Measurements from ENCODE around the gene RAC3. TPM values are rescaled to one million over a fixed set of nuclear protein-coding genes. Genes with fewer than 3 reads are reported as not detected.

The RAC3 gene
- total and polyA plus RNA-seq, 8 donors: 0.97 to 12.6 (median 2.5) TPM

GRCh38 chr17:82003411-82004381 lies 27.8 kb upstream of the RAC3 start:
- ATAC-seq (peak in 3 of 4 donors; percentile 49 to 67 (median 63)), DNase-seq (no peak), FAIRE-seq (no peak)
- Histone ChIP-seq H3K27me3 (no peaks in the 10 kb centered on the region), H3K9me3 (no peaks in the 10 kb centered on the region), H3K27ac (no peak overlapping the region), H3K4me3 (no peak overlapping the region), H3K4me1 (no peaks in the 10 kb centered on the region), H3K36me3 (no peaks in the 10 kb centered on the region)
- TF ChIP-seq CTCF (IDR thresholded peaks at IDR 0.05): no peak
- WGBS, 2 donors: 86% methylated on average over 53 of the region's 53 CpGs
- intact Hi-C loops (cut with DNase I): no loop called here

DNA sequence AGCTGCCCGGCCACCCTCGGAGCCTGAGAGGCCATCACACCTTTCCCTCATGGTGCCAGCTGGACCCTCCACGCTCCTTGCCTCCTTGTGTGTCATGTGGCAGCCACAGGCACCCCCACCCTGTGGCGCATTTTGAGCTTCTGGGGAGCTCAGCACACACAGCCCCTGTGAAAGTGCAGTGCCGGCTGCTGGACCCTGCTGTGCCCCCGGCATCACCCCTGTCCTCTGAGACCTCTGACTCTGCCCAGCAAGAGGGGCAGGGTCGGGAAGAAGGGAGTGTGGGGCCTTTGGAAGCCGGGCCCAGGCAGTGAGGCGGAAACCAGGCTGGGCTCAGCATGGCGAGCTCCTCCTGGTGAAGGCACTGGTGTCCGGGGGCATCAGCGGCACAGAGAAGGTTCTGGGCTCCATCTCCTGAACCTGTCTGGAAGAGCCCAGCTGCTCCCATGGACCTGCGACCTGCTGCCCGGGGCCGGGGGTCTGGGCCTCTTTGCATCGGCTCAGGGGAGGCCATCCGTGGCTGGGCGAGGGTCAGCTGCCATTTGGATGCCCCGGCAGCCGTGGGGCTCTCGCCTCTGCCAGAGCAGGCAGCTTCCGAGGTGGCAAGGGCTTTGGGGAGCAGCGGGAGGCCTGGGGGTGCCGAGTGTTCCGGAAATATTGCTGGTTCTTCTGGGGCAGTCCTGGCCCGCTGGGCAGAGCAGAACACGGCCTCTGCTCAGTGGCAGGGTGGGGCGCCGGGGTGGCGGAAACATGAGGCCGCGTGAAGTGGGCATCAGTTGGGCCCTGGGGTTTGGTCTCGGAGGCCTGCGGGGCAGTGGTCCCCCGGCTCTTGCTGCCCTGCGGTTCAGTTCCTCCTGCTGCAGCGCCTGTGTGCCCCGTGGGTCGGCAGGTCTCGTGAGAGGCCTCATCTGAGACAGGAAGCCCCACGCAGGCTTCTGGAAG lies 26.7 kb upstream of the RAC3 start:
- Histone ChIP-seq H3K27ac (no peak overlapping the region), H3K4me3 (no peak overlapping the region), H3K9me3 (no peaks in the 10 kb centered on the region), H3K36me3 (no peaks in the 10 kb centered on the region), H3K4me1 (no peaks in the 10 kb centered on the region), H3K27me3 (no peaks in the 10 kb centered on the region)
- DNase-seq (no peak), FAIRE-seq (no peak), ATAC-seq (no peak)
- TF ChIP-seq CTCF (IDR thresholded peaks at IDR 0.05): no peak
- intact Hi-C loops (cut with DNase I): no loop called here
- WGBS, 2 donors: 92 to 94% methylated on average over 39 to 41 of the region's 41 CpGs

DNA sequence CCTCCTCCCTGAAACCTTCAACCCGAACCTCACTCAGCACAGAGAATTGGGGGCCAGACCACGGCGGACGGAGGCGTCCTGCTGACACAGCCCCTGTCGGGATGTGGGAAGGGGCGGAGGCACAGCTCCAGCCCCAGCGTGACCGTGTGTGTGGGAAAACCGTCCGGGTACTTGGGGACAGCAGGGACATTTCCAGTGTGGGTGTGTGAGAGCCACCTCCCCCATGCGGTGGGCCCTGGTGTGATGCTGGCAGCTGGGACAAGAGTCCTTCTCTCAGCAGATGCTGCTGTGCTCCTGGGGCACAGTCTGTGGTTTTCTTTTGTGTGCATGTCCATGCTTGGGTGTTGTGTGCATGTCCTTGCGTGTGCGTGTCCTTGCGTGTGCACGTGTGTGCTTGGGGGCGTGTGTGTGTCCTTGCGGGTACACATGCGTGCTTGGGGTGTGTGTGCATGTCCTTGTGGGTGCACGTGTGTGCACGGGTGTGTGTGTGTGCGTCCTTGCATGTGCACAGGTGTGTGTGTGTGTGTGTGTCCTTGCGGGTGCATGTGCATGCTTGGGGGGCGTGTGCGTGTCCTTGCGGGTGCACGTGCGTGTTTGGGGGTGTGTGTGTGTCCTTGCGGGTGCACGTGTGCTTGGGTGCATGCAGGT lies 25.7 kb upstream of the RAC3 start:
- Histone ChIP-seq H3K27ac (no peak overlapping the region), H3K27me3 (no peaks in the 10 kb centered on the region), H3K36me3 (no peaks in the 10 kb centered on the region), H3K4me3 (no peak overlapping the region), H3K4me1 (no peaks in the 10 kb centered on the region), H3K9me3 (no peaks in the 10 kb centered on the region)
- ATAC-seq (no peak), DNase-seq (no peak), FAIRE-seq (no peak)
- 88 to 89% methylated on average over 30 of the region's 30 CpGs for WGBS, 2 donors
- no peak for TF ChIP-seq CTCF (IDR thresholded peaks at IDR 0.05)
- intact Hi-C loops (cut with DNase I): no loop called here

DNA sequence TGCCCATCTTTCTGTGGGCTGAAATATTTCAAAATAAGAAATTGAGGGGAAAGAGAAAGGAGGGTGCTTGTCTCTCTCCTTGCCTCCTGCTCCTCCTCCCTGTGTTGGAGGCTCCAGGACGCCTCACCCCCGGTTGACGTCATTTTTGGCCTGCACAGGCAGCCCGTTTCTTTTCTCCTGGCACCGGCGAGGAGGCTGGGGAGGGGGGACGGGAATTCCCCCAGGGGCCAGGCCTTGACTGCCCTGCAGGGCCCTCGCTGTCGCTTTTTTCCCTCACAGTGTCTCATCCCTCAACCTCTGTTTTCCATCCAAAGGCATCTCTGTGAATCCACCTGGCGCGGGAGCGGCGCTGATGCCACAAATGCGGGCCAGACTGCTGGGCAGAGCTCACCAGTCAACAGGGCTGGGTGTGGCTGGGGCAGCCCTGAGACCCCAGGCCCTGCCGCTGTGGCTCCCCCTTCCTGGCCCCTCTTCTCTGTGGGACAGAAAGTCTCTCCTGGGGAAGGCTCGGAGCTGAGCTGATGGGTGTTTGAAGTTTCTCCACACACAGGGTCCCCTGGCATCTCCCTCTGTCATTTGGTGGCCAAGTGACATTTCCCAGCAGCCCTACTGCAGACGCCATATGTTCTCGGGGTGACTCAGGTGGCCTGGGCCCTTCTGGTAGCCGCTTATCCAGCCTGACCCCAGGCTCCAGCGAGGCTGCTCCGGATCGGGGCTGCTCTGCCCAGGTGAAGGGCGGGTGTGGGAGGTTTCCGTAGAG lies 24.8 kb upstream of the RAC3 start:
- ATAC-seq: no peak
- WGBS, 2 donors: 84 to 88% methylated on average over 24 of the region's 24 CpGs
- no peaks in the 10 kb centered on the region for H3K36me3 ChIP-seq
- H3K4me1 ChIP-seq: no peaks in the 10 kb centered on the region
- H3K27me3 ChIP-seq: no peaks in the 10 kb centered on the region
- H3K4me3 ChIP-seq: no peak overlapping the region
- no peak for TF ChIP-seq CTCF (IDR thresholded peaks at IDR 0.05)
- no peak overlapping the region for H3K27ac ChIP-seq
- FAIRE-seq: no peak
- no peak for DNase-seq
- intact Hi-C loops (cut with DNase I): no loop called here
- H3K9me3 ChIP-seq: no peaks in the 10 kb centered on the region

Data from pancreas (tissue), 10 donors.